HG03103 (cell line): ENCODE measurements around the gene FIG4.
"Not testable (repeated sequence)": the region's sequence is repeated elsewhere in the genome, so short reads cannot be mapped to it uniquely, and the experiment has no call there.

ENCODE experiments used
- ATAC-seq: cut with Tn5 transposase; IDR thresholded peaks from one replicate; pipeline ENCODE4 v1.9.1; 2021; ENCODE audit warnings: low read depth; ENCODE audit not compliant: unreplicated experiment

Gene FIG4

DNA sequence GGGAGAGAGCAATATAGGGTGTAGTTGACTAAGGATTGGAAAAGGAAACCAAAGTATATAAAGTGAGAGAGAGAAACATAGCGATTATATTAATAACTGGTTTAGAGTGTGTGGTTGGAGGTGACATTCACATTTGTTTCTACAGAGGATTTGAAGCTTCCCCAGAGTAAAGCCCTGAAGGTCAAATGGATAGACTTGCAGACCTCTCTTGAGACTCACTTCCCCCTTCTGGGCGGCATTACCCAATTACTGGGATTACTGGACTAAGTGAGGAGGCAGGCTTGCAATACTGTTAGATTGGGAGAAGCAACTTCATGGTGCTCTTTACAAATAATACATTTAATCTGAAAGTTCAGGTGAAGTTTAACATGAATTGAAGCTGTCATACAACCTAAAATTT lies 10.7 kb downstream of the FIG4 start:
- ATAC-seq = no peak

DNA sequence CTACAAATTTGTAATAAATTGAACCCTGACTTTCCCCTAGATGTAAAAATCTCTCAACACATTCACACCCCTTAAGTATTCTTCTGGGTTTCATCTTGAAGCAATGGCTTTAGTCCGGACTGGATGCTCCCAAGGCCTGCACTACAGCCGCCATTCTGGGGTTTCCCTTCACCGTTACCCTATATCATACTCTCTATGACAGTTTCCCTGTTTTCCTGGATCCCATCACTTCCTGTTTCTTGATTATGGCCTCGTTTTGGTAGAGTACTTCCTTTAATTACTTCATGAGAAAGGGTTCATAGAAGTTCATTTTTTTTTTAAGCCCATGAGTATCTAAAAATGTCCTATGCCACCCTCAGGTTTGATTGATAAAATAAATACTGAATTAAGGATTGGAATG lies 11.7 kb downstream of the FIG4 start:
- ATAC-seq = no peak

GRCh38 chr6:109705258-109705657 lies 14.2 kb downstream of the FIG4 start:
- ATAC-seq = peak; percentile 76

DNA sequence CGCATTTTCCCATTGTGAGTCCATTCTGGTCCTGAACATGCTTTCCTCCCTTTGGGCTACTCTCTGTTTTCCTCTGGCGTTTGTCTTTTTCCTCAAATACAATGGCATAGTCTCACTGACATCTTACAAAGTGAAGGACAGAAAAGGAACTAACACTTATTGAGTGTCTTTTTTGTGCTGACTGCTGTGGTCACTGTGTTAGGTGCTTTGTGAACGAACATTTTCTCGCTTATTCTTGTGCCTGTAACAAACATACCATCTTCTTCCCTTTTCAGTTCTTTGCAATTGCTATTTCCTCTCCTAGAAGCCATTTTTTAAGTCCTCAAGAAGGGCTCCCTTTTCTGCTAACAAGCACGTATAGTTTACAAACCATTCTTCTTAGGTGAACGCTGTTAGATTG lies 15.4 kb downstream of the FIG4 start:
- no peak for ATAC-seq

DNA sequence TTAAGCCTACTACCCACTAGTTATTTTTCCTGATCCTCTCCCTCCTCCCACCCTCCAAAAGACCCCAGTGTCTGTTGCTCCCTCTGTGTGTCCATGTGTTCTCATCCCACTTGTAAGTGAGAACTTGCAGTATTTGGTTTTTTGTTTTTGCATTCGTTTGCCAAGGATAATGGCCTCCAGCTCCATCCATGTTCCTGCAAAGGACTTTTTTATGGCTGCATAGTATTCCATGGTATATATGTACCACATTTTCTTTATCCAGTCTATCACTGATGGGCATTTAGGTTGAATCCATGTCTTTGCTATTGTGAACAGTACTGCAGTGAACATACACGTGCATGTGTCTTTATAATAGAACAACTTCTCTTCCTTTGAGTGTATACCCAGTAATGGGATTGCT lies 17.0 kb downstream of the FIG4 start:
- ATAC-seq = not testable (repeated sequence)

DNA sequence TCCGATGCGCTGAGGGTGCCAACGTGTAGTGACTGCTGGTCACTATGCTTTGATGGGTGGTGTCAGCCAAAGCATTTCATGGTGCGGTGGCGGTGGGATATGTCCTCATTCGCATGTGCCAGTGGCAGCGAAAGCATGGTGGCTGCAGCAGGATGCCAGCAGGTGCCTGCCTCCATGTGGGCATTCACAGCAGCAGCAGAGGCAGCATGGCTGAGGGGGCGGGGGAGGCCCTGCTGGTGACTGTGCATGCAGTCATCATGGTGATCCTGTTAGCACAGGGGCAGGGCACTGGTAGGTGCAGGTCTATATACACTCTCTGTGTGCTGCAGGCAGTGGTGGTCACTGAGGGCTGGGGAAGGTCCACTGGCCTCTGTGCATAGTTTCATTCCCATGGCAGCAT lies 22.0 kb downstream of the FIG4 start:
- ATAC-seq = no peak

- ATAC-seq = no peak
Measured at GRCh38 chr6:109714166-109714565, 23.1 kb downstream of the FIG4 start.

DNA sequence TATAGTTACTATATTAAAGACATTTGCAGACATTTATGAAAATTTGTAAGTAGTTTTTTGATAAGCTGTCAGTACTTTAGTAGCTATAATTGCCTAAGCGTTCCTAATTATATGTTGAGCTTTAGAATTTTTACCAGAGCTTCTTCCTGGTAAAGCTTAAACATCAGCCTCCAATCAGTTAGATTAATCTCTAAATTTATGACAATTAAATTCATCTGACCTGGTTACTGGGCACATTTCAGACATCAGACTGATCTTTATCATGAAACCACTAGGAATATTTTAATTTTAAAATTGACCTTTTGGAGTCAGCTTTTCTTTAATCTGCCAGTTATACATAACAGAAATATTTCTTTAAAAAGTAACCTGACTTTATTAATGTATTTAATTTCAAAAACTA lies 23.5 kb downstream of the FIG4 start:
- no peak for ATAC-seq

DNA sequence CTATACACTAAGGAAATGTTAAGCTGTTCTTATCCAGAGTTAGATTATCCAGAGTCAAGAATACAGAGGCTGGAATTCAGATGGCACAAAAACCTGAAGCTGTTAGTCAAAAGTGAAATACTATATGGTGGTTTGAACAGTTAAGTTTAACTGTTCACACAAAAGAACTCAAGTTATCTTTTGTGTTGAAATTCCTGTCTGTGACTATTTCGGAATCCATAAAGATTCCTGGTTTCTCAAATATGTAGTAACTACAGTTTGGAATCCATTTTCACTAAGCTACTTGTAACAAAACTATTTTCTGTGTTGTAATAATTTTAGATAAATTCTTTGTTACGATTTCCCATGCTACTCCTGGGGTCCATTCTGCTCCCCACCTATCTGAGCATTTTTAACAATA lies 24.5 kb downstream of the FIG4 start:
- ATAC-seq = no peak

DNA sequence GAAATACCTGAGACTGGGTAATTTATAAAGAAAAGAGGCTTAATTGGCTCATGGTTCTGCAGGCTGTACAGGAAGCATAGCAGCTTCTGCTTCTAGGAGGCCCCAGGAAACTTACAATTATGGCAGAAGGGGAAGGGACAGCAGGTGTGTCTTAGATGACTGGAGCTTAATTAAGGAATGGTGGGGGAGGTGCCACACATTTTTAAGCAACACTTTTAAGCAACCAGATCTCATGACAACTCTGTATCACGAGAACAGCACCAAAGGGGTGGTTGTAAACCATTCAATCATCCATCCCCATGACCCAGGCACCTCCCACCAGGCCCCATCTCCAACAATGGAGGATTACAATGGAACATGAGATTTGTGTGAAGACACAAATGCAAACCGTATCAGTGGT lies 26.9 kb downstream of the FIG4 start:
- ATAC-seq = no peak

- no peak for ATAC-seq
Measured at GRCh38 chr6:109718991-109719390, 27.9 kb downstream of the FIG4 start.

DNA sequence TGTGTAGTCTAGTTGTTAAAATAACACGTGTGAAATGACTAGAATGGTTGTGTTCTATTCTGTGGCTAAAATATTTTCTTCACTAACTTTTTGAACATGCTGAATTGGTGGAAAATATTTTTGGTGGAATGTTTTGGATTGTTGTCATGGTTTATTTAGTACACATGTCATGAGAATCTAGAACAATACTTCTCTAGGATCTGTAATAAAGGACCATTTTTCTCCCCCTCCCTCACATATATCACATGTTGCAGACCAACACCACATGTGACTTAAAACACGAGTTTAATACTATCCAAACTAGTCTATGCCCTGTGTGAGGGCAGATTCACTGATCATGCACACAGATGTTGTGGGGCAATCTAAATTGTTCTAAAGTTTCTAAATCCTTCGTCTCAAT lies 29.2 kb downstream of the FIG4 start:
- no peak for ATAC-seq

- no peak for ATAC-seq
Measured at GRCh38 chr6:109722011-109722410, 30.9 kb downstream of the FIG4 start.

- no peak for ATAC-seq
Measured at GRCh38 chr6:109722564-109723254, 31.6 kb downstream of the FIG4 start.

DNA sequence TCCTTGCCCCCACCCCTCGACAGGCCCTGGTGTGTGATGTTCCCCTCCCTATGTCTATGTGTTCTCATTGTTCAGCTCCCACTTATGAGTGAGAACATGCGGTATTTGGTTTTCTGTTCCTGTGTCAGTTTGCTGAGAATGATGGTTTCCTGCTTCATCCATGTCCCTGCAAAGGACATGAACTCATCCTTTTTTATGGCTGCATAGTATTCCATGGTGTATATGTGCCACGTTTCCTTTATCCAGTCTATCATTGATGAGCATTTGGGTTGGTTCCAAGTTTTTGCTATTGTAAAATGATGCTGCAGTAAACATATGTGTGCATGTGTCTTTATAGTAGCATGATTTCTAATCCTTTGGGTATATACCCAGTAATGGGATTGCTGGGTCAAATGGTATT lies 34.2 kb downstream of the FIG4 start:
- ATAC-seq = not testable (repeated sequence)

- no peak for ATAC-seq
Measured at GRCh38 chr6:109736273-109737025, 45.4 kb downstream of the FIG4 start.

DNA sequence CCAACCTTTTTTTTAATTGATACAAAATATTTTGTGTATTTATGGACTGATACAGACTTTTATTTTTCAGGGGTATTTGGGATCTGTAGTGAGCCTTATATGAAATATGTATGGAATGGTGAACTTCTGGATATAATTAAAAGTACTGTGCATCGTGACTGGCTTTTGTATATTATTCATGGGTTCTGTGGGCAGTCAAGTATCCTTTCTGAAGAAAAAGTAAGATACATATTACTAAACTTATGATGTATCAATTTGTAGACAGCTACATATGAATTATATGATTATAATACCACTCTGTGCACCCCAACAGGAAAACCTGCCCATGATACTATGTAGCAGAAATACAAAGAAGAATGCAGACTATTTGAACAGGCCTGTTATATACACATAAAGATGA lies 47.2 kb downstream of the FIG4 start:
- ATAC-seq = no peak

GRCh38 chr6:109738667-109739066 lies 47.6 kb downstream of the FIG4 start:
- ATAC-seq = no peak

DNA sequence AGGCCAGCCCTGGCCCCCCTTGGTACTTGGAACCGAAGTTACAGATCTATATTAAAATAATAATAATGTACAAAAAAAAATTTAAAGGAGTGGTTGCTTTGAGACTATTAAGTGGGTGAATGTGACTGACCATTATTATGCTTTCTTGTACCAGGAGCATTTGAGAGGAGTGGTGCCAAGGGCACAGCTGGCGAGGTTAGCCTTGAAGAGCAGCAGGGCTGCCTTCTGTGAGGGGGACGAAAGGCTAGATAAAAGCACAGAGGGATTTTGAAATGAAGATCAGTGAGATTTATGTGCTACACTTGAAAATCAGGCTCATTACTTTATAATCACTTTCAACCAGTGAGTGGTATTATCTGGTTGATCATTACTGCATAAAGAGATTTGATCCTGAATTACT lies 48.6 kb downstream of the FIG4 start:
- ATAC-seq = no peak

- no peak for ATAC-seq
Measured at GRCh38 chr6:109740787-109741186, 49.7 kb downstream of the FIG4 start.

GRCh38 chr6:109743739-109744138 lies 52.6 kb downstream of the FIG4 start:
- ATAC-seq = no peak

DNA sequence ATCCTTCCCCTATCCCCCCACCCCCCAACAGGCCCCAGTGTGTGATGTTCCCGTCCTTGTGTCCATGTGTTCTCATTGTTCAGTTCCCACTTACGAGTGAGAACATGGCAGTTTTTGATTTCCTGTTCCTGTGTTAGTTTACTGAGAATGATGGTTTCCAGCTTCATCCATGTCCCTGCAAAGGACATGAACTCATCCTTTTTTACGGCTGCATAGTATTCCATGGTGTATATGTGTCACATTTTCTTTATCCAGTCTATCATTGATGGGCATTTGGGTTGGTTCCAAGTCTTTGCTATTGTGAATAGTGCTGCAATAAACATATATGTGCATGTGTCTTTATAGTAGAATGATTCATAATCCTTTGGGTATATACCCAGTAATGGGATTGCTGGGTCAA lies 53.7 kb downstream of the FIG4 start:
- not testable (repeated sequence) for ATAC-seq
